Calu3 (cell line): ENCODE measurements around the gene DLG2. TPM values are rescaled to one million over a fixed set of nuclear protein-coding genes. Genes with fewer than 3 reads are reported as not detected.

Experiments used
- BruUV-seq: library from RNA; stranded (reverse); fragments of 400-500 nt; replicated peaks from 2 replicates; lab custom pipeline; 2021; lab: Mats Ljungman, UMichigan
- CTCF ChIA-PET: fragments of 300-600 bp; sonication (Branson Sonifier 250); formaldehyde crosslinking; loops from one replicate; lab custom pipeline; 2022; ENCODE audit warnings: antibody characterized with exemption; lab: Charles Lee
- DNase-seq: peaks from one replicate; pipeline ENCODE4 v3.0.0; 2022
- H3K27ac Mint-ChIP-seq: one replicate; pipeline ENCODE4 v1.8.0; 2022; ENCODE audit warnings: mixed read lengths; ENCODE audit not compliant: unreplicated experiment
- H3K27me3 Mint-ChIP-seq: one replicate; pipeline ENCODE4 v1.8.0; 2022; ENCODE audit warnings: mixed read lengths; ENCODE audit not compliant: unreplicated experiment
- H3K36me3 Mint-ChIP-seq: one replicate; pipeline ENCODE4 v1.8.0; 2022; ENCODE audit warnings: mild to moderate bottlenecking, moderate library complexity, mixed read lengths; ENCODE audit not compliant: insufficient read depth, unreplicated experiment
- H3K4me1 Mint-ChIP-seq: one replicate; pipeline ENCODE4 v1.8.0; 2022; ENCODE audit warnings: mild to moderate bottlenecking, low read depth, mixed read lengths; ENCODE audit not compliant: unreplicated experiment
- H3K4me3 Mint-ChIP-seq: one replicate; pipeline ENCODE4 v1.8.0; 2022; ENCODE audit warnings: mild to moderate bottlenecking, low read depth, moderate library complexity, mixed read lengths; ENCODE audit not compliant: unreplicated experiment
- H3K9me3 Mint-ChIP-seq: one replicate; pipeline ENCODE4 v1.8.0; 2022; ENCODE audit warnings: low read depth, mixed read lengths; ENCODE audit not compliant: unreplicated experiment
- CTCF ChIP-seq: fragments of 200-600 bp; IDR thresholded peaks from one replicate; pipeline ENCODE4 v1.8.0; 2022; ENCODE audit warnings: antibody characterized with exemption; ENCODE audit not compliant: unreplicated experiment
- intact Hi-C: fragments of 100-400 bp; cut with micrococcal nuclease; formaldehyde crosslinking; loops from one replicate; pipeline ENCODE4 v1.10.0; 2022; ENCODE audit not compliant: unreplicated experiment
- total RNA-seq: library from RNA; stranded (reverse); gene quantifications from 2 replicates; pipeline ENCODE4 v1.2.3, GENCODE V29; 2022

The DLG2 gene
- total RNA-seq, 1 experiment from 2014 or later: 0.71 TPM

GRCh38 chr11:84501750-84502149, 1125.4 kb downstream of the DLG2 start:
- BruUV-seq: no TSS peak
- Mint-ChIP-seq H3K4me3 (no peak overlapping the region), H3K36me3 (no peaks in the 10 kb centered on the region), H3K9me3 (no peaks in the 10 kb centered on the region), H3K4me1 (no peaks in the 10 kb centered on the region), H3K27me3 (no peaks in the 10 kb centered on the region), H3K27ac (no peak overlapping the region)
- CTCF ChIA-PET: no interaction called here
- no peak for TF ChIP-seq CTCF
- intact Hi-C loops: no loop called here
- DNase-seq: no peak

- Mint-ChIP-seq H3K4me1 (no peaks in the 10 kb centered on the region), H3K36me3 (no peaks in the 10 kb centered on the region), H3K27me3 (peaks cover 11% of the 10 kb centered on the region), H3K27ac (no peak overlapping the region), H3K4me3 (no peak overlapping the region), H3K9me3 (no peaks in the 10 kb centered on the region)
- TF ChIP-seq CTCF: no peak
- BruUV-seq: no TSS peak
- DNase-seq: no peak
- CTCF ChIA-PET: interaction anchor here (0.8 kb wide), 1 partner anchor 1027 kb away, joined by 3 read pairs; no protein-coding TSS in a partner anchor
- intact Hi-C loops: no loop called here
Observed at GRCh38 chr11:84497981-84498411, 1129.1 kb downstream of the DLG2 start.

- Mint-ChIP-seq H3K27ac (no peak overlapping the region), H3K4me3 (no peak overlapping the region), H3K27me3 (peaks cover 11% of the 10 kb centered on the region), H3K36me3 (no peaks in the 10 kb centered on the region), H3K4me1 (no peaks in the 10 kb centered on the region), H3K9me3 (no peaks in the 10 kb centered on the region)
- CTCF ChIA-PET: interaction anchor here (0.8 kb wide), 1 partner anchor 1026 kb away, joined by 3 read pairs; no protein-coding TSS in a partner anchor
- TF ChIP-seq CTCF: no peak
- no TSS peak for BruUV-seq
- no peak for DNase-seq
- intact Hi-C loops: no loop called here
Observed at GRCh38 chr11:84497181-84497580, 1130.0 kb downstream of the DLG2 start.

GRCh38 chr11:84496122-84496521, 1131.0 kb downstream of the DLG2 start:
- CTCF ChIA-PET: no interaction called here
- no TSS peak for BruUV-seq
- intact Hi-C loops: no loop called here

More at GRCh38 chr11:84496122-84496521, 1131.0 kb downstream of the DLG2 start:
- Mint-ChIP-seq H3K4me3 (no peak overlapping the region), H3K27ac (no peak overlapping the region), H3K4me1 (no peaks in the 10 kb centered on the region), H3K36me3 (no peaks in the 10 kb centered on the region), H3K27me3 (peaks cover 11% of the 10 kb centered on the region), H3K9me3 (no peaks in the 10 kb centered on the region)
- no peak for DNase-seq
- TF ChIP-seq CTCF: no peak
